Measurements from ENCODE around the gene PLBD1.

PLBD1 gene

GRCh38 chr12:14505626-14506596, 61.8 kb downstream of the PLBD1 start:
- DNase-seq (ENCODE audit: low spot score): no peak

GRCh38 chr12:14495326-14495725, 72.4 kb downstream of the PLBD1 start:
- DNase-seq (ENCODE audit: low spot score): no peak

GRCh38 chr12:14482886-14483285, 84.8 kb downstream of the PLBD1 start:
- no peak for DNase-seq (ENCODE audit: low spot score)

GRCh38 chr12:14482361-14482760, 85.3 kb downstream of the PLBD1 start:
- no peak for DNase-seq (ENCODE audit: low spot score)

GRCh38 chr12:14481201-14481600, 86.5 kb downstream of the PLBD1 start:
- DNase-seq (ENCODE audit: low spot score): no peak

- DNase-seq (ENCODE audit: low spot score): no peak
These were observed 88.7 kb downstream of the PLBD1 start for GRCh38 chr12:14479004-14479403.

GRCh38 chr12:14473707-14474287, 93.9 kb downstream of the PLBD1 start:
- DNase-seq (ENCODE audit: low spot score): no peak

- no peak for DNase-seq (ENCODE audit: low spot score)
These were observed 96.2 kb downstream of the PLBD1 start for GRCh38 chr12:14471497-14471896.

GRCh38 chr12:14460212-14460841, 107.4 kb downstream of the PLBD1 start:
- DNase-seq (ENCODE audit: low spot score): no peak

- DNase-seq (ENCODE audit: low spot score): peak; percentile 78
These were observed 113.4 kb downstream of the PLBD1 start for GRCh38 chr12:14454098-14454907.

Data from iPS-NIHi11 (cell line).